ENCODE measurements around the gene SLC25A21. TPM values are rescaled to one million over a fixed set of nuclear protein-coding genes. Genes with fewer than 3 reads are reported as not detected.

Gene SLC25A21
- total and polyA plus RNA-seq, 2 of the 13 experiments (the other 11 are each of a cell fraction or from before 2014, with no cell fraction given), result 1.9 to 2.9 TPM

GRCh38 chr14:37051153-37051552, 121.3 kb downstream of the SLC25A21 start:
- DNase-seq (ENCODE audit: low spot score) (no peak), FAIRE-seq (no peak), ATAC-seq (no peak)
- H3K4me3 ChIP-seq (replicated peaks in 1 of 3; ENCODE audit: insufficient read depth in 1 of 3, low read depth in 2 of 3, low read length in 3 of 3), result no peak overlapping the region
- H3K27ac ChIP-seq (ENCODE audit: extremely low read length, insufficient read depth, low read length), result no peak overlapping the region
- no peaks in the 10 kb centered on the region for H4K20me1 ChIP-seq (ENCODE audit: insufficient read depth, low read length)
- intact Hi-C loops (cut with micrococcal nuclease; ENCODE audit: unreplicated experiment), result no loop called here
- no peaks in the 10 kb centered on the region for H3K36me3 ChIP-seq (replicated peaks in 1 of 2; ENCODE audit: control insufficient read depth in 1 of 2, insufficient read depth in 2 of 2, low read length in 2 of 2)
- no peaks in the 10 kb centered on the region for H3K79me2 ChIP-seq (ENCODE audit: insufficient read depth, low read length)
- 32% methylated on average over 2 of the region's 2 CpGs for WGBS (ENCODE audit: low lambda C conversion rate)
- no peaks in the 10 kb centered on the region for H3K27me3 ChIP-seq (ENCODE audit: control insufficient read depth in 1 of 2, insufficient read depth in 2 of 2, low read length in 2 of 2)
- TF ChIP-seq ZGPAT (CRISPR knock-in tag; IDR thresholded peaks at IDR 0.05) (no peak), NR0B2 (CRISPR knock-in tag; IDR thresholded peaks at IDR 0.05) (no peak), ZNF562 (CRISPR knock-in tag; IDR thresholded peaks at IDR 0.05; ENCODE audit: borderline replicate concordance) (no peak), ZIK1 (CRISPR knock-in tag; IDR thresholded peaks at IDR 0.05; ENCODE audit: borderline replicate concordance, low read depth) (no peak), FOSL1 (CRISPR knock-in tag; IDR thresholded peaks at IDR 0.05; ENCODE audit: borderline replicate concordance) (no peak), U2AF1 (optimal IDR thresholded peaks at IDR 0.05; ENCODE audit: low read depth, low read length) (no peak), AKAP8 (CRISPR knock-in tag; IDR thresholded peaks at IDR 0.05) (no peak), ZNF614 (CRISPR knock-in tag; IDR thresholded peaks at IDR 0.05; ENCODE audit: borderline replicate concordance) (no peak)
- TF ChIP-seq, protein P1, sequence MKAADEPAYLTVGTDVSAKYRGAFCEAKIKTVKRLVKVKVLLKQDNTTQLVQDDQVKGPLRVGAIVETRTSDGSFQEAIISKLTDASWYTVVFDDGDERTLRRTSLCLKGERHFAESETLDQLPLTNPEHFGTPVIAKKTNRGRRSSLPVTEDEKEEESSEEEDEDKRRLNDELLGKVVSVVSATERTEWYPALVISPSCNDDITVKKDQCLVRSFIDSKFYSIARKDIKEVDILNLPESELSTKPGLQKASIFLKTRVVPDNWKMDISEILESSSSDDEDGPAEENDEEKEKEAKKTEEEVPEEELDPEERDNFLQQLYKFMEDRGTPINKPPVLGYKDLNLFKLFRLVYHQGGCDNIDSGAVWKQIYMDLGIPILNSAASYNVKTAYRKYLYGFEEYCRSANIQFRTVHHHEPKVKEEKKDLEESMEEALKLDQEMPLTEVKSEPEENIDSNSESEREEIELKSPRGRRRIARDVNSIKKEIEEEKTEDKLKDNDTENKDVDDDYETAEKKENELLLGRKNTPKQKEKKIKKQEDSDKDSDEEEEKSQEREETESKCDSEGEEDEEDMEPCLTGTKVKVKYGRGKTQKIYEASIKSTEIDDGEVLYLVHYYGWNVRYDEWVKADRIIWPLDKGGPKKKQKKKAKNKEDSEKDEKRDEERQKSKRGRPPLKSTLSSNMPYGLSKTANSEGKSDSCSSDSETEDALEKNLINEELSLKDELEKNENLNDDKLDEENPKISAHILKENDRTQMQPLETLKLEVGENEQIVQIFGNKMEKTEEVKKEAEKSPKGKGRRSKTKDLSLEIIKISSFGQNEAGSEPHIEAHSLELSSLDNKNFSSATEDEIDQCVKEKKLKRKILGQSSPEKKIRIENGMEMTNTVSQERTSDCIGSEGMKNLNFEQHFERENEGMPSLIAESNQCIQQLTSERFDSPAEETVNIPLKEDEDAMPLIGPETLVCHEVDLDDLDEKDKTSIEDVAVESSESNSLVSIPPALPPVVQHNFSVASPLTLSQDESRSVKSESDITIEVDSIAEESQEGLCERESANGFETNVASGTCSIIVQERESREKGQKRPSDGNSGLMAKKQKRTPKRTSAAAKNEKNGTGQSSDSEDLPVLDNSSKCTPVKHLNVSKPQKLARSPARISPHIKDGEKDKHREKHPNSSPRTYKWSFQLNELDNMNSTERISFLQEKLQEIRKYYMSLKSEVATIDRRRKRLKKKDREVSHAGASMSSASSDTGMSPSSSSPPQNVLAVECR (CRISPR knock-in tag; IDR thresholded peaks at IDR 0.05; ENCODE audit: borderline replicate concordance), result no peak
- ChIA-PET POLR2A (no interaction called here), CTCF (ENCODE audit: low intra/inter-chr PET ratio, low total read pairs) (no interaction called here)
- H3K4me2 ChIP-seq (ENCODE audit: low read depth, low read length), result no peak overlapping the region
- in situ Hi-C loops (cut with HindIII; ENCODE audit: extremely low pct_ligation_motif_present, low pct_unique_long_range_greater_than_20kb), result no loop called here
- peaks cover 6% of the 10 kb centered on the region; the same call in 1 of the 2 replicates for H3K4me1 ChIP-seq (ENCODE audit: insufficient read depth, low read length)
- H3K9me3 ChIP-seq (ENCODE audit: low read length), result no peaks in the 10 kb centered on the region
- no peak overlapping the region for H2AFZ ChIP-seq (ENCODE audit: low read length)
- H3K9ac ChIP-seq (ENCODE audit: insufficient read depth, low read depth, low read length), result no peak overlapping the region
- BruUV-seq (replicated peaks), result no TSS peak
